Hematopoietic multipotent progenitor cell (in vitro differentiated cells): Measurements from ENCODE around the gene WDR5B. TPM values are rescaled to one million over a fixed set of nuclear protein-coding genes. Genes with fewer than 3 reads are reported as not detected.
"Not testable (repeated sequence)": the region's sequence is repeated elsewhere in the genome, so short reads cannot be mapped to it uniquely, and the experiment has no call there.

ENCODE experiments used
- DNase-seq, 3 donors: peaks; one replicate each; pipeline ENCODE4 v3.0.0-alpha.2; 2011 to 2015; ENCODE audit warnings: low read depth in 2 of 3, low spot score in 2 of 3
- total RNA-seq: library from RNA; depleted of rRNA; stranded (reverse); fragments of >200 nt; gene quantifications from one replicate; pipeline ENCODE4 v1.2.3, GENCODE V29; 2012

The WDR5B gene
- total RNA-seq: 5.4 TPM

GRCh38 chr3:122415762-122416654, at the start of gene WDR5B:
WDR5B (minus strand) TSS chr3:122416062; CDS start chr3:122415528, 534 bp downstream.
- DNase-seq: peak; percentile 97 to 99 (median 98)

GRCh38 chr3:122464659-122465058, 48.8 kb upstream of the WDR5B start:
- no peak for DNase-seq

- peak in 1 of 3 donors; percentile 51 for DNase-seq
These were observed 46.5 kb upstream of the WDR5B start for GRCh38 chr3:122462406-122462805.

GRCh38 chr3:122461806-122462205, 45.9 kb upstream of the WDR5B start:
- no peak for DNase-seq

- DNase-seq: peak in 2 of 3 donors; percentile 41 to 67
These were observed 43.1 kb upstream of the WDR5B start for GRCh38 chr3:122458992-122459391.

- DNase-seq: no peak
These were observed 41.8 kb upstream of the WDR5B start for GRCh38 chr3:122457706-122458105.

- no peak for DNase-seq
These were observed 40.2 kb upstream of the WDR5B start for GRCh38 chr3:122456074-122456473.

- no peak for DNase-seq
These were observed 35.5 kb upstream of the WDR5B start for GRCh38 chr3:122451371-122451770.

- DNase-seq: not testable (repeated sequence)
These were observed 32.4 kb upstream of the WDR5B start for GRCh38 chr3:122448218-122448617.

- not testable (repeated sequence) for DNase-seq
These were observed 28.6 kb upstream of the WDR5B start for GRCh38 chr3:122444491-122444887.

GRCh38 chr3:122443762-122444490, 28.1 kb upstream of the WDR5B start:
- not testable (repeated sequence) for DNase-seq

GRCh38 chr3:122443090-122443489, 27.2 kb upstream of the WDR5B start:
- no peak for DNase-seq

GRCh38 chr3:122435950-122436349, 20.1 kb upstream of the WDR5B start:
- DNase-seq: peak in 1 of 3 donors; percentile 17

GRCh38 chr3:122430371-122430770, 14.5 kb upstream of the WDR5B start:
- DNase-seq: no peak

GRCh38 chr3:122427857-122428471, 12.1 kb upstream of the WDR5B start:
- DNase-seq: no peak

- no peak for DNase-seq
These were observed 6.0 kb upstream of the WDR5B start for GRCh38 chr3:122421836-122422235.

- DNase-seq: no peak
These were observed 5.2 kb upstream of the WDR5B start for GRCh38 chr3:122421101-122421500.

- DNase-seq: no peak
These were observed 1.1 kb upstream of the WDR5B start for GRCh38 chr3:122416966-122417365.

GRCh38 chr3:122415104-122415744, 638 bp downstream of the WDR5B start:
- peak; percentile 22 to 71 (median 60) for DNase-seq

GRCh38 chr3:122414391-122414790, 1.5 kb downstream of the WDR5B start:
- no peak for DNase-seq

GRCh38 chr3:122410639-122411038, 5.2 kb downstream of the WDR5B start:
- DNase-seq: no peak
